Upper lobe of right lung (tissue), 1 donor: ENCODE data around the gene GID8. TPM values are rescaled to one million over a fixed set of nuclear protein-coding genes. Genes with fewer than 3 reads are reported as not detected.

Experiments
- ATAC-seq: fragments of 200-7000 bp; cut with Tn5 transposase; one replicate; pipeline ENCODE4 v1.9.1; 2020; ENCODE audit warnings: mild to moderate bottlenecking, moderate library complexity
- DNase-seq: peaks from one replicate; pipeline ENCODE4 v3.0.0-alpha.2; 2020
- H3K27ac ChIP-seq: fragments of 200-600 bp; one replicate; pipeline ENCODE4 v1.8.0; 2022
- H3K27me3 ChIP-seq: fragments of 200-600 bp; one replicate; pipeline ENCODE4 v1.8.0; 2022; ENCODE audit warnings: mild to moderate bottlenecking
- H3K36me3 ChIP-seq: fragments of 200-600 bp; one replicate; pipeline ENCODE4 v1.8.0; 2022
- H3K4me1 ChIP-seq: fragments of 200-600 bp; one replicate; pipeline ENCODE4 v1.8.0; 2022
- H3K4me3 ChIP-seq: fragments of 200-600 bp; one replicate; pipeline ENCODE4 v1.8.0; 2022; ENCODE audit warnings: mild to moderate bottlenecking
- H3K9me3 ChIP-seq: fragments of 200-600 bp; one replicate; pipeline ENCODE4 v1.8.0; 2022
- CTCF ChIP-seq: fragments of 200-600 bp; IDR thresholded peaks from one replicate; pipeline ENCODE4 v1.8.0; 2022; ENCODE audit warnings: antibody characterized with exemption
- intact Hi-C: fragments of 100-400 bp; cut with DNase I; formaldehyde crosslinking; loops from one replicate; pipeline ENCODE4 v1.11.0; 2022
- total RNA-seq: library from RNA; stranded (reverse); fragmentation: NEBNext Ultra II Directional; extraction: Animal tissue kit (Norgen Biotek cat#: 25700); gene quantifications from one replicate; pipeline ENCODE4 v1.2.1, GENCODE V29; 2021
- donor health status: DM: no; HTN: yes; CAD: no; lungs with severe emphysema.

Gene GID8
- total RNA-seq, 1 donor from 2014 or later, result 27.4 TPM

GRCh38 chr20:62955519-62956386 is 17.8 kb downstream of the GID8 start:
- no peak for DNase-seq
- Histone ChIP-seq H3K36me3 (no peaks in the 10 kb centered on the region), H3K9me3 (no peaks in the 10 kb centered on the region), H3K4me1 (peaks cover 30% of the 10 kb centered on the region), H3K27me3 (no peaks in the 10 kb centered on the region), H3K27ac (no peak overlapping the region), H3K4me3 (no peak overlapping the region)
- intact Hi-C loops, result no loop called here
- ATAC-seq, result no peak
- TF ChIP-seq CTCF, result no peak

- ATAC-seq (no peak), DNase-seq (no peak)
- H3K27ac ChIP-seq, result no peak overlapping the region
- H3K27me3 ChIP-seq, result no peaks in the 10 kb centered on the region
- no peaks in the 10 kb centered on the region for H3K36me3 ChIP-seq
- no peak for TF ChIP-seq CTCF
- H3K9me3 ChIP-seq, result no peaks in the 10 kb centered on the region
- H3K4me3 ChIP-seq, result no peak overlapping the region
- peaks cover 30% of the 10 kb centered on the region for H3K4me1 ChIP-seq
- intact Hi-C loops, result no loop called here
Measured at GRCh38 chr20:62956387-62957135, 18.6 kb downstream of the GID8 start.

GRCh38 chr20:62957136-62958117 is 19.5 kb downstream of the GID8 start:
- Histone ChIP-seq H3K27ac (no peak overlapping the region), H3K9me3 (no peaks in the 10 kb centered on the region), H3K4me3 (no peak overlapping the region), H3K27me3 (no peaks in the 10 kb centered on the region), H3K4me1 (peaks cover 22% of the 10 kb centered on the region), H3K36me3 (no peaks in the 10 kb centered on the region)
- intact Hi-C loops, result no loop called here
- TF ChIP-seq CTCF, result no peak
- no peak for ATAC-seq
- DNase-seq, result no peak

- ATAC-seq (no peak), DNase-seq (no peak)
- Histone ChIP-seq H3K27ac (no peak overlapping the region), H3K9me3 (no peaks in the 10 kb centered on the region), H3K27me3 (no peaks in the 10 kb centered on the region), H3K36me3 (no peaks in the 10 kb centered on the region), H3K4me1 (peaks cover 11% of the 10 kb centered on the region), H3K4me3 (no peak overlapping the region)
- intact Hi-C loops, result no loop called here
- no peak for TF ChIP-seq CTCF
Measured at GRCh38 chr20:62958388-62959100, 20.6 kb downstream of the GID8 start.
